ENCODE results near the gene ZNF202. TPM values are rescaled to one million over a fixed set of nuclear protein-coding genes. Genes with fewer than 3 reads are reported as not detected.

ZNF202 gene
- 10.0 and 21.2 TPM in 2 replicates for total RNA-seq (2014; rRNA removed; shearing (Covaris generic); ENCODE audit: low replicate concordance)

DNA sequence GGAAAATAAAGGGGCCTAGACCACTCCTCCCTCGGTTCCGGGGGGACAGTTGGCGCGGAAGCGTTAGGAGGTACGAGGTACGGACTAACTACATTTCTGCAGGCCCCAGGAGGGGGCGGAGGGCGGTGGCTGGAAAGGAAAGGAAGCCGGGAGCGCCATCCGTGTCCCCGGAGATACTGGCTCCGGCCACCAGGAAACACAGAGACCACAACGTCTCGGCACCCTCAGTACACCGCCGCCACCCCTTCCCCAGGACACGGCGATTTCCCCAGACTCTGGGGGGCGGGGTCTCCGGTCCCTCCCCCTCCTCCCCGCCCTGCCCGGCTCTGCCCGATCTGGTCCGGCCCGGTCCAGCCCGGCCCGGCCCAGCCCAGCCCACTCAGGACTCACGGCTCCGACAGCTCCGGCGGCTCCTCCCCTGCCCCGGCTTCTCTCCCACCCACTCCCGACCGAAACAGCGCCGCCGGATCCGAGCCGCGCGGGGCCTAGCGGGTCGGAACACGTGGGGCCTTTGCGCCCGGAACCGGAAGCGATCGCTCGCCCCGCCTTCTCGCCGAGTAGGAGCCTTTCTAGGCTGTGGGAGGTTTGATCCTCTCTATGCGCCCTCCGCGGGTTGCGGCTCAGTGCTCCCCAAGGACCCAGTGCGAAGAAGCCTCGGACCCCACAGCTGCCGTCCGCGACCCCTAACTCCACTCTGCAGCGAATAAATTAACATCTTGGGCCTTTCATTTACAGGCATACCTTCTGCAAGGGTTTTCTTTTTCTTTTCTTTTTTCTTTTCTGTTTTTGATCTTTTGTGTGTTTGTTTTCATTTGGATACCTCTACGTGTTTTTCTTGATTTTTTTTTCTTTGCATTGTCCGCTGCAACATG, at the start of gene ZNF202:
TSS of gene ZNF202 (minus strand) at position 502 of the 872 bp plus-strand sequence. CDS start 10,772 bp downstream, outside the sequence.
- Histone ChIP-seq H3K4me3 (peak within 1 kb of the TSS; percentile 98), H3K9me3 (no peaks in the 10 kb centered on the region), H3K27me3 (no peaks in the 10 kb centered on the region), H3K36me3 (peaks cover 39% of the 10 kb centered on the region)
- DNase-seq: peak; percentile 89

DNA sequence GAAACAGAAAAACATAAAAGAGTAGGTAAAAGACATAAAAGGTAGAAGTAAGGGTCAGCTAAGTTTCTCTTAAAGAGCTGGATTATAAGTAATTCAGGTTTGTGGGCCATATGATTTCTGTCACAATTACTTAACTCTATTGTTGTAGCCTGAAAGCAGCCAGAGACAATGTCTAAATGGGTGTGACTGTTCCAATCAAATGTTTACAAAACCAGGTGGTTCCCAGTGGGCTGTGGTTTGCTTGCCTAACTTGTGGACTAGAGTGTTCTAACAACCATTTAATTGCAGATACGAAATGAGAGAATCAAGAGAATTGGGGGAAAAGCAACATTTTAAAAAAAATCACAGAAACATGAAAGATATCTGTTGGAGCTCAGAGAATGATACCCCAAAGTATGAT, 42.1 kb upstream of the ZNF202 start:
- Histone ChIP-seq H3K4me3 (no peak overlapping the region), H3K36me3 (no peaks in the 10 kb centered on the region), H3K27me3 (peaks cover 3% of the 10 kb centered on the region; the same call in 1 of the 2 replicates), H3K9me3 (no peaks in the 10 kb centered on the region)
- no peak for DNase-seq

DNA sequence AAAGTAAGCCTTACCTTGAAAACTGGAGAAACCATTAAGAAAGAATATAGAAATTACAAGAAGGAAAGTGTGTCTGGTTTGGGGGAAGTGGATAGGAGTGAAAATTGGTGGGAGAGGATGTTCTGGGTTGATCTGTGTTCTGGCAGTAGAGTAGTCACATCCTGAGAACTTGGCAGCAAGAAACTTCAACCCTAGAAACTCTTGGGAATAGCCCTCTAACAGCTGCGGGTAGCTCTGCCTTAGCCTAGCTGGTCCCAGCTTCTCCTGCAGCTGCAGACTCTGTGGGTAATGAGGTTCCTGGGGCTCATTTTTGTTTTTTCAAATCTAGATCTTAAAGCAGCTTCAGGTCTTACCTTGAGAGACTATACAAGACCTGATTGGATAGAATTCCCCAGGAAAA, 37.1 kb upstream of the ZNF202 start:
- DNase-seq: no peak
- no peaks in the 10 kb centered on the region for H3K36me3 ChIP-seq
- no peak overlapping the region for H3K4me3 ChIP-seq
- no peaks in the 10 kb centered on the region for H3K27me3 ChIP-seq
- H3K9me3 ChIP-seq: no peaks in the 10 kb centered on the region

DNA sequence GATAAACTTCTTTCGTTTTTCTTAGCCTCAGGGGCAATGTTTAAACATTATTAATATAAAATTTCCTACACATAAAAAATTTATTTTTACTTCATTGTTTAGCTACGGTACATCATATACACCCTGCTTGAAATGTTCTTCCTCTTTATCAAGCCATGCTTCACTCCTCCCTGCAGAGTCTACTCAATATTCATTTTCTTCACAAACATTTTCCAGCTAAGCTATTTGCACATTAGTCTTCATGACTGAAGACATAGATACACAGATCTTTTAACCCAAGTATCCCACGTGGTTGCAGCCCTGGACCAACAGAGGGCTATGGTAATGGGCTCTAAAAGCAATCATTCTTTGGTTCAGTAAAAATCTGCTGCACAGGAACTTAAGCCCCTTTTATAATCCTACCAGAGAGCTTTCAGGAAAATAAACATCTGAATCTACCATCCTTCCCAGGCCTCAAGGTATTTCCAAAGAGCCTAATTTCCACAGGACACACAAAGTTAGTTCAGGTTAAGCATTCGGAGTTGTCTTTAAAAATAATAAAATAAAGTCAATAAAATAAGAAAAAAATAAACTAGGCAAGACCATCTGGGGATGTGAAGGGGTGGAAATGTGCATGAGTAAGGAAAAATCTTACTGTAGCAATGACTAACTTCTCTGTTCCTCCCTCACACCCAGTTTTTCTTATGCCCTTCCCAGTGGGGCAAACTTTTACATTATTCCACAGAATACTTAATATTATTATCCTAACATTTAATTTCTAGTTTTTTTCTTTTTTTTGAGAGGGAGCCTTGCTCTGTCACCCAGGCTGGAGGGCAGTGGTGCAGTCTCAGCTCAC, 34.5 kb upstream of the ZNF202 start:
- H3K36me3 ChIP-seq: no peaks in the 10 kb centered on the region
- no peak for DNase-seq
- no peak overlapping the region for H3K4me3 ChIP-seq
- H3K27me3 ChIP-seq: no peaks in the 10 kb centered on the region
- H3K9me3 ChIP-seq: no peaks in the 10 kb centered on the region

DNA sequence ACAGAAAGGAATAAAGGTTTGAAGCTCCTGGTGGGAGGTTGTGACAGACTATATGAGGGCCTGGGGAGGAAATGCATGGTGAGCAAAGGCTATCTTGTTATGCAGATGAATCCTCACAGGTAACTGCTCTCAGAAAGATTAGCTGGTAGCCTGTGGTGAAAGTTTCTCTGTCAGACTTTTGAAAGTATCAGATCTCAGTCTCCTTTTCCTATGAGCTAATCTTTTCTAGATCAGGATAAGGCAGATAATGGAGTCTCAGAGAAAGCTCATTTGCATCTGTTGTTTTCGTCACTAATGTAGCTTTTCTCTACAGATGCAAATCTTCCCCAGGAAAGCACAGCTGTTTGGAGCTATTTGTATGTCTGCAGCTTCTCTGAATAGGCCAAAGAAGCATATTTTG, 33.8 kb upstream of the ZNF202 start:
- Histone ChIP-seq H3K9me3 (no peaks in the 10 kb centered on the region), H3K27me3 (no peaks in the 10 kb centered on the region), H3K4me3 (no peak overlapping the region), H3K36me3 (no peaks in the 10 kb centered on the region)
- DNase-seq: no peak

DNA sequence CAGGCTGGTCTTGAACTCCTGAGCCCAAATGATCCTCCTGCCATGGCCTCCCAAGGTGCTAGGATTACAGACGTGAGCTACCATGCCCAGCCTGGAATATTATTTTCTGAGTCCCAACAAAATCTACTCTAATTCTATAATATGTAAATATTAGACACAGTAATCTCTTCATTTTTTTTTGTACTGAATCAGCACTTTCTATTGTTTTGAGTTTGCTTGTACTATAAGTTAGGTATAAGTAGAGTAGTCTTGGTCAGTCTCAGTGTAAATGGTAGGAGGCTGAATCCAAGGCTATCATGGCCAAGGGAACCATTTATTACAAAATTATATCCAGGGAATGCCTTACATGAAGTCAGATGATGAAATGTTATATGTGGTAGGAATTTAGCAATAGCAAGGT, 32.5 kb upstream of the ZNF202 start:
- Histone ChIP-seq H3K36me3 (no peaks in the 10 kb centered on the region), H3K9me3 (no peaks in the 10 kb centered on the region), H3K27me3 (peaks cover under 1% of the 10 kb centered on the region; the same call in 1 of the 2 replicates), H3K4me3 (no peak overlapping the region)
- no peak for DNase-seq

DNA sequence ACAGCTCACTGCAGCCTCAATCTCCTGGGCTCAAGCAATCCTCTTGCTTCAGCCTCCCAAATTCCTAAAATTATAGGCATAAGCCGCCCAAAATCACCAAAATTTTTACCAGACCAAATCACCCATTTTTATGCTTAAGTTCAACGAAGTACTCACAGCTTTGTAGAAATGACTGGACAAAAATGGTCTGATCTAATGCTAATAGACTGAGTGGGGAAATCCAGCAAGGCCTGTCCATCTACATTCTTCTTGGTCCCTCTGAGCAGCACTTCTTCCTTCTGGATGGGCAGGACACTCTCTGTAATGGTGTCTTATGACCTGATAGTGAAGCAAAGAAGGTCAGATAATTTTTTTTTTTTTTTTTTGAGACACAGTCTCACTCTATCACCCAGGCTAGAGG, 31.6 kb upstream of the ZNF202 start:
- Histone ChIP-seq H3K9me3 (no peaks in the 10 kb centered on the region), H3K4me3 (no peak overlapping the region), H3K27me3 (peaks cover 2% of the 10 kb centered on the region; the same call in 1 of the 2 replicates), H3K36me3 (no peaks in the 10 kb centered on the region)
- DNase-seq: no peak

DNA sequence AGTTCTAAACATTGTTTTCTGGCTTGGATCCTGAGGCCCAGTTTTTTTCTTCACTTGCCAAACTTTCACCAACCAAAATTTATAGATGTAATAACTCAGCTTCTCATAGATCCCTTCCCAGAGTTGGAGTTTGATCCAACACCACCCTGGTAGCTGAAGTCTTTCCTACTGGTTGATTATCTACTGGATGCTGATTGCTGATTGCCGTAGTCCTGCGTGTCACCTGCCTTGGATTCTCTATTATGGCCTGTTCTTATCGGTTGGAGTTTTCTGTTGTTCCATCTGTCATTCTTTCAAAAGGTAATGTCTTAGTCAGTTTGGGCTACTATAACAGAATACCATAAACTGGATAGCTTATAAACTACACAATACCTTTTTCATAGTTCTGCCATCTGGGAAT, 30.2 kb upstream of the ZNF202 start:
- Histone ChIP-seq H3K9me3 (no peaks in the 10 kb centered on the region), H3K4me3 (no peak overlapping the region), H3K27me3 (peaks cover 2% of the 10 kb centered on the region; the same call in 1 of the 2 replicates), H3K36me3 (no peaks in the 10 kb centered on the region)
- no peak for DNase-seq

DNA sequence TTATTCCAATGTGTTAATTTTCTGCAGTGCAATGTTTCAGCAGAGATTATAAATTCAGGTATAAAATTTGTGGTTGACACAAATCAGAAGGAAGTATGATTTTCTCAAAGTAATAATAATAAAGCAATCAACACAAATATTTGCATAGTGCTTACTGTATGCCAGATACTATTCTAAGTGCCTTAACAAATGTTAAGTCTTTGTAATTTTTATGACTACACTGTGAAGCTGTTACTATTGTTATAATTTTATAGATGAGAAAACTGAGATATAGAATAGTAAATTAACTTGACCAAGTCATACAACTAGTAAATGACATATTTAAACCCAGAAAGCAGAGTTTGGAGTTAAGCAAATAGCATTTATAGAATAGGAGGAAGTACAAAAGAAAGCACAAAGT, 29.3 kb upstream of the ZNF202 start:
- no peak for DNase-seq
- no peaks in the 10 kb centered on the region for H3K9me3 ChIP-seq
- no peak overlapping the region for H3K4me3 ChIP-seq
- H3K36me3 ChIP-seq: no peaks in the 10 kb centered on the region
- H3K27me3 ChIP-seq: peaks cover 2% of the 10 kb centered on the region; the same call in 1 of the 2 replicates

DNA sequence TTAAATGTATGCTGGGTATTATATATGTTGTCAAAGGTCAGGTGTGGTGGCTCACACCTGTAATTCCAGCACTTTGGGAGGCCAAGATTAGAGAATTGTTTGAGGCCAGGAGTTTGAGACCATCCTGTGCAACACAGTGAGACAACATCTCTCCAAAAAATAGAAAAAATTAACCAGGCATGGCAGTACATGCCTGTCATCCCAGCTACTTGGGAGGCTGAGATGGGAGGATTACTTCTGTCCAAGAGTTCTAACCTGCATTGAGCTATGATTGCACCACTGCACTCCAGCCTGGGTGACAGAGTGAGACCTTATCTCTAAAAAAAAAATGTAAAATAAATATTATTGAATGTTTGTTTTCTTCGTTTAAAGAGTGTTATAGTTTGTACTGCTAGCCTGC, 24.1 kb upstream of the ZNF202 start:
- H3K9me3 ChIP-seq: peaks cover 4% of the 10 kb centered on the region
- H3K4me3 ChIP-seq: no peak overlapping the region
- peaks cover 2% of the 10 kb centered on the region; the same call in 1 of the 2 replicates for H3K27me3 ChIP-seq
- no peak for DNase-seq
- no peaks in the 10 kb centered on the region for H3K36me3 ChIP-seq

DNA sequence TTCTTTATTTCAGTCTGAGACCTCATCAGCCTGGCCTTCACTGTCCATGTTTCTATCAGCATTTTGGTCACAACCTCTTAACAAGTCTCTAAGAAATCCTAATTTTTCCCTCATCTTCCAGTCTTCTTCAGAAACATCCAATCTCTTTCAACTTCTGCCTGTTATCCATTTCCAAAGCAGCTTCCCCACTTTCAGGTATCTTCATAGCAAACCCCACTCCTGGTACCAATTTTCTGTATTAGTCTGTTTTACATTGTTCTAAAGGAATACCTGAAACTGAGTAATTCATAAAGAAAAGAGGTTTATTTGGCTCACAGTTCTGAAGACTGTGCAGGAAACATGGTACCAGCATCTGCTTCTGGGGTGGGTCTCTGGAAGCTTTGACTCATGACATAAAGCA, 21.0 kb upstream of the ZNF202 start:
- H3K4me3 ChIP-seq: no peak overlapping the region

DNA sequence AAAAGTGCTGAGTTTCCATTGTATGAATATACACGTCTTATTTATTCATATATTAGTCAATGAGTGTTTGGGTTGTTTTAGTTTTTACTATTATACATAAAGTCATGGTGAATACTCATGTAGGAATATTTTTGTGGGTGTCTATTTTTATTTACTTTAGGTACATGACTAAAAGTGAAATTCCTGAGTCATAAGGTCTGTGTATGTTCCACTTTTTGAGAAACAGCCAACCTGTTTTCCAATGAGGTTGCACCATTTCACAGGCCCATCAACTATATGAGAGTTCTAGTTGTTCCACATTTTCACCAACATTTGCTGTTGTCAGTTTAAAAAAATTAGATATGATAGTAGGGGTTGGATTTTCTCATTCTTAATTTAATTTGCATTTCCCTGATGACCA, 19.4 kb upstream of the ZNF202 start:
- Histone ChIP-seq H3K36me3 (no peaks in the 10 kb centered on the region), H3K4me3 (no peak overlapping the region), H3K9me3 (peaks cover 4% of the 10 kb centered on the region), H3K27me3 (no peaks in the 10 kb centered on the region; the same call in 1 of the 2 replicates)
- no peak for DNase-seq

More for the DNA sequence above, 21.0 kb upstream of the ZNF202 start:
- no peak for DNase-seq
- no peaks in the 10 kb centered on the region; the same call in 1 of the 2 replicates for H3K27me3 ChIP-seq
- no peaks in the 10 kb centered on the region for H3K36me3 ChIP-seq
- peaks cover 4% of the 10 kb centered on the region for H3K9me3 ChIP-seq

DNA sequence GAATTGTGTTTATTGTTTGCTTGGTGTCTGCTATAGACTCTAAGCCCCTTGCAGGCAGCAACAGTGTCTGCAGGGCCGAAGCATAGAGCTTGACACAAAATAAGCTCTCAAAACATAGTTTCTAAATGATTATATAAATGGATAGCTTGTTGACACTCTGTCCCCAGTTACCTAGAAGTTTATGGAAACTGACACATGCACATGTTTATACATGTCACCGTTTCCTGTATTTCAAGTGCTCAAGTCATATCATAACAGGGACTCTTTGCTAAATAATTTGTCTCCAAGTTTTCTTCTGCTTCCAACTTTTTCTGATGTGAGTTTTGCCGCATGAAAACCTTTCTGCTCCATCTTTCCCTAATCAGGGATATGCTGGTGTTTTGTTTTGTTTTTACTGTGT, 16.5 kb upstream of the ZNF202 start:
- Histone ChIP-seq H3K4me3 (no peak overlapping the region), H3K9me3 (peaks cover 4% of the 10 kb centered on the region), H3K36me3 (no peaks in the 10 kb centered on the region), H3K27me3 (no peaks in the 10 kb centered on the region; the same call in 1 of the 2 replicates)
- DNase-seq: no peak

DNA sequence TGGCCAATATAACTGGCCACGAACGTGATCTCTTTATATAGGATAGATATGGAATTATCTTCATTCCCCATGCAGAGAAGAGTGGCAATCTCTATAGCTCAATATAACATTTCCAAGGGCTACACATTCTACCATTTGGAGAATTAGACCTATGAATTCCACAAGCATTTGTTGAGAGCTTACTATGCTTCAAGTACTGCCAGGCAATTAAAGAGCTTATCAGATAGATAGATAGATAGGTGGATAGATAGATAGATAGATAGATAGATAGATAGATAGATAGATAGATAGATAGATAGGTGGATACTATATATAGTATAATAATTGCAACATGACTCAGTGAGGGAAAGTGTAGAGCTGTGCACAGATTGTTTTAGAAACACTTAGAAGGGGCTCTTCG, 14.4 kb upstream of the ZNF202 start:
- no peaks in the 10 kb centered on the region for H3K36me3 ChIP-seq
- H3K27me3 ChIP-seq: no peaks in the 10 kb centered on the region; the same call in 1 of the 2 replicates
- no peaks in the 10 kb centered on the region for H3K9me3 ChIP-seq
- H3K4me3 ChIP-seq: no peak overlapping the region
- DNase-seq: no peak

DNA sequence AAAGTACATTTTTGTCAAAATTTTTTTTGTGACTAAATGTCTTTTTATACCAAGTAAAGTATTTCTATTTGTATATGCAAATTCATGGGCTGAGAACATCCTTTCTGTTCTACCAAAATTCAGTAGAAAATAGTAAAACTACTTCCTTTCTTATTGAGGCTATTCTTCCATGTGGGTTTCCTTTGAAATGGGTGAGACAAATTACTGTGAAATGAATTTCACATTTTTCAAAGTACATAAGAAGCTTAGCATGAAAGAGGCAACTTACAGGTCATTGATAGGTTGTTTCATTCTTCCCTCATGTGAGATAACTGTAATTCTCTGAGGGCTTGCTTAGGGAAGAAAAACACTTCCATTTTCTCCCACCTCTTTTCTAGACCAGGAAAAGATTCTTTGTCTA, 13.9 kb upstream of the ZNF202 start:
- no peak for DNase-seq
- no peaks in the 10 kb centered on the region for H3K36me3 ChIP-seq

DNA sequence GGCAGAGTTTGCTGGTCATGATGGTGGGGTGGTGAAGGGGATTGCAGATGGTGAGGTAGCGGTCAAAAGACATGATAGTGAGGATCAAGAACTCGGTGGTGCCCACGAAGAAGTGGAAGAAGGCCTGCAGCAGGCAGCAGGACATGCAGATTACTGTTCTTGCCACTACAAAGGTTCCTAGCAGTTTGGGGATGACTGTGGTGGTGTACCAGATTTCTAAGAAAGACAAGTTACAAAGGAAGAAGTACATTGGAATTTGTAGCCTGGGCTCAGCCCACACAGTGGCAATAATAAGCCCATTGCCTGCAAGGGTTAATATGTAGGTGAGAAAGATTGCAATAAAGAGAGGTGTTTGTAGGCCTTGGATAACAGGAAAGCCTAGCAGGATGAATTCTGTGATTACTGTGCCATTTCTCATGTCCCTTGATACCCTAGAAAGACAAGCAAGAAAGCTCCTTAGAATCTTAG, 12.7 kb upstream of the ZNF202 start, which contains the start of gene OR6X1:
TSS of gene OR6X1 (minus strand) at position 418 of the 468 bp plus-strand sequence. CDS start at position 418, 0 bp downstream.
- no peak within 1 kb of the TSS for H3K4me3 ChIP-seq
- no peak for DNase-seq
- no peaks in the 10 kb centered on the region for H3K9me3 ChIP-seq
- H3K27me3 ChIP-seq: no peaks in the 10 kb centered on the region; the same call in 1 of the 2 replicates
- H3K36me3 ChIP-seq: no peaks in the 10 kb centered on the region

More for the DNA sequence above, 13.9 kb upstream of the ZNF202 start:
- H3K4me3 ChIP-seq: no peak overlapping the region
- H3K27me3 ChIP-seq: no peaks in the 10 kb centered on the region; the same call in 1 of the 2 replicates
- H3K9me3 ChIP-seq: no peaks in the 10 kb centered on the region

DNA sequence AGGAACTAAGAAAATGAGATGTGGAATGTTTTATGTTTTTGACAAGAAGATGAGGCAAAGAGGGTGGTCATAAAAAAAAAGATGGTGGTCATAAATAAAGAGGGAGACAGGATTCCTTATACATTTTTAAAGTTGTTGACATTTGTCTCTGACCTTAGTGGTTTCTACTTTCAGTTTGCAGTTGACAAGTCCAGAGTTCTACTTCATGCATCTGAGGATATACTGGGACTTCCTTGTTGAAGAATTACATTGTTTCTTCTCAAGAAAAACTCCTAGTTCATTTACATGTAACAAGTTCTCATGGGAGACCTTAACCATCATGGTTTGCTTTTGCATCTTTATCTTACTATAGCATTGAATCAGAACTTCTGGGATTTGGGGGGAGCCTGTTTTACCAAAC, 11.7 kb upstream of the ZNF202 start:
- Histone ChIP-seq H3K4me3 (no peak overlapping the region), H3K36me3 (no peaks in the 10 kb centered on the region), H3K27me3 (peaks cover under 1% of the 10 kb centered on the region; the same call in 1 of the 2 replicates), H3K9me3 (no peaks in the 10 kb centered on the region)
- no peak for DNase-seq
